ENCODE data around the gene PPME1. TPM values are rescaled to one million over a fixed set of nuclear protein-coding genes. Genes with fewer than 3 reads are reported as not detected.

Gene PPME1
- total RNA-seq, 1 donor from 2014 or later = 29.7 TPM

DNA sequence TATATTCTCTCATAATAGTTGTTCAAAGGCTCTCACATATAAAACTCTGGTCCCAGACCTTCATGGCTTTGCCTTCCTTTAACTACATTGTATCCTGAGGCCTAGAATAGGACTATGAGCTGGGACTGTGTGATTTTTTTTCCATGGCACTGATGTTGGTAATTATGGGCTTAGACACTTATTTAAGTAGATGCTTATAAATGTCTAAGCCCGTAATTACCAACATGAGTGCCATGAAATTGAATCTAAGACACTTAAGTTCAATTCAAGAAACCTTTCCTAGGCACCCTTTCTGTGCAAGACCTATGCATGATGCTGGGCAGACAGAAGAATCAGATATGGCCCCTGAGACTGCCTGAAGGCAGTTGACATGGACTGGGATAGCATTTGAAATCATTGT, 77.4 kb downstream of the PPME1 start:
- Histone ChIP-seq H3K27ac (no peak overlapping the region), H3K36me3 (peaks cover 30 to 70% of the 10 kb centered on the region in 2 donors), H3K9me3 (no peaks in the 10 kb centered on the region), H3K4me1 (no peaks in the 10 kb centered on the region), H3K4me3 (no peak overlapping the region), H3K27me3 (no peaks in the 10 kb centered on the region)
- DNase-seq (ENCODE audit: low spot score in 2 of 2) = no peak
- intact Hi-C loops (cut with DNase I) = no loop called here
- TF ChIP-seq, protein P1, sequence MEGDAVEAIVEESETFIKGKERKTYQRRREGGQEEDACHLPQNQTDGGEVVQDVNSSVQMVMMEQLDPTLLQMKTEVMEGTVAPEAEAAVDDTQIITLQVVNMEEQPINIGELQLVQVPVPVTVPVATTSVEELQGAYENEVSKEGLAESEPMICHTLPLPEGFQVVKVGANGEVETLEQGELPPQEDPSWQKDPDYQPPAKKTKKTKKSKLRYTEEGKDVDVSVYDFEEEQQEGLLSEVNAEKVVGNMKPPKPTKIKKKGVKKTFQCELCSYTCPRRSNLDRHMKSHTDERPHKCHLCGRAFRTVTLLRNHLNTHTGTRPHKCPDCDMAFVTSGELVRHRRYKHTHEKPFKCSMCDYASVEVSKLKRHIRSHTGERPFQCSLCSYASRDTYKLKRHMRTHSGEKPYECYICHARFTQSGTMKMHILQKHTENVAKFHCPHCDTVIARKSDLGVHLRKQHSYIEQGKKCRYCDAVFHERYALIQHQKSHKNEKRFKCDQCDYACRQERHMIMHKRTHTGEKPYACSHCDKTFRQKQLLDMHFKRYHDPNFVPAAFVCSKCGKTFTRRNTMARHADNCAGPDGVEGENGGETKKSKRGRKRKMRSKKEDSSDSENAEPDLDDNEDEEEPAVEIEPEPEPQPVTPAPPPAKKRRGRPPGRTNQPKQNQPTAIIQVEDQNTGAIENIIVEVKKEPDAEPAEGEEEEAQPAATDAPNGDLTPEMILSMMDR (IDR thresholded peaks at IDR 0.05) = no peak

DNA sequence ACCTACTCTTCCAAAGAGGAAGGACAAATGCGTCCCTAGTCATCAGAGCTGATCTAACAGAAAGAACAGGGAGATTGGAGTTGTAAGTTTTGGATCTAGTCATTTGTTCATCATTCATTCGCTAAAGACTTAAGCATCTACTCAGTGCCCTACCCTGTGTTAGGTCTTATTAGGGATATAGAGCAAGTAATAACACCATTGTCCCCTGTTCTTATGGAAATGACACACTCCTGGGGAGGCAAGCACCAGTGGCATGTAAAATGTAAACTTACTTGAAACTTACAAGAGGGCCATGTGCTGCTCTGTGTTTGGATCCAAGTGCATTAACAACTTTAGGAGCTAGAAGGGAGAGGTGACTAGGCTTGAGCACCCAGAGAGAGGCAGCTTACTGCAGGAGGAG, 78.4 kb downstream of the PPME1 start:
- no peak overlapping the region for H3K27ac ChIP-seq
- no peak for DNase-seq (ENCODE audit: low spot score in 2 of 2)
- H3K27me3 ChIP-seq = no peaks in the 10 kb centered on the region
- H3K4me3 ChIP-seq = no peak overlapping the region
- no peaks in the 10 kb centered on the region for H3K4me1 ChIP-seq
- H3K36me3 ChIP-seq = peaks cover 30 to 79% of the 10 kb centered on the region in 2 donors
- no peaks in the 10 kb centered on the region for H3K9me3 ChIP-seq
- intact Hi-C loops (cut with DNase I) = no loop called here
- TF ChIP-seq, protein P1 (IDR thresholded peaks at IDR 0.05) = no peak

DNA sequence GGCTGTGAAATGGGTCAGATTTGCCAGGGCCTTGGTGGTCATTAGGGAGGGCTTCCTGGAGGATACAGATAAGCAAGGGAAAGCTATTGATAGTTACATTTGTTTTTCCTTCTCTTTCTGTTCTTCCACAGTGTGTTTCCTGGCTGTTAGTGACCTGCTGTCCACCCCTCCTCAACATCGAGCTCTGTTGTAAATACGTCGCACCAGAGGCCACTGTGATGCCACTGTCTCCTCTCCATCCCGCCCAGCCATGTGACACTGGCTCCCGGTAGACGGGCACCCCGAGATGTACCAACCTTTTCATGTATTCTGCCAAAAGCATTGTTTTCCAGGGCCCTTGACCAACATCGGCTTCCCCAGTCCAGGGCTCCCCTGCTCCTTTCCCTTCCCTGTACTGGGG, 82.3 kb downstream of the PPME1 start:
- Histone ChIP-seq H3K27me3 (no peaks in the 10 kb centered on the region), H3K4me1 (peaks cover 0 to 11% of the 10 kb centered on the region in 2 donors), H3K36me3 (peaks cover 30 to 54% of the 10 kb centered on the region in 2 donors), H3K4me3 (no peak overlapping the region), H3K9me3 (no peaks in the 10 kb centered on the region), H3K27ac (no peak overlapping the region)
- no peak for DNase-seq (ENCODE audit: low spot score in 2 of 2)
- intact Hi-C loops (cut with DNase I) = loop anchor here (10.0 kb wide), 1 partner anchor 491 kb away; the partner anchor contains the start of gene RNF169
- TF ChIP-seq, protein P1 (IDR thresholded peaks at IDR 0.05) = no peak

DNA sequence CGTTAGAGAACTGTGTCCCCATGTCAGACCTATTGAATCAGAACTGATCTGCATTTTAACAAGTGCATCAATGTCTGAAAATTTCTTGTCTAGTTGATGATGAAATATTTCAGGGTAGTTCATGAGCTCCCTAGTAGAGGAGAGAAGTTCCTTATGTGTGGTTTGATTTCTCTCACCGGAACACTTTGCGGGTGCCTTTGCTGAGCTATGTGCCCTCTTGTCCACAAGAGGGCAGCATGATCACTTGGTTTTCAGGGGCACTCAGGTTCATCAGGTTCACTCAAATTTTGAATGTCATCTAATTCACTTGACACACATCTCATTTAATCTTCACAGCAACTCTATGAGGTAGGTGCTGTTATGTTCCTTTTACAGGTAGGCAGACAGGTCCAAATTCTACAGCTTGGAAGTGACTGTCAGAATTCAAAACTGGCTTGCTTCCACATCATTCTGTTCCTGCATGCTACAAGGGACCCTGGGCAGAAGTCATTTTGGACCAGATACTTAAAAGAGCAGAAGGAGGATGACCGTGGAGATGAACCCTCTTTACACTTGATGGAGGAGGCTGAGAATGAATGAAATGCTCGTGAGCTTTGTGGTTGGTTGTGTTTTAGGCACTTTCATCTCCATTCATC, 84.8 kb downstream of the PPME1 start:
- Histone ChIP-seq H3K9me3 (no peaks in the 10 kb centered on the region), H3K36me3 (peaks cover 19 to 34% of the 10 kb centered on the region in 2 donors), H3K27ac (no peak overlapping the region), H3K4me1 (peaks cover 0 to 15% of the 10 kb centered on the region in 2 donors), H3K27me3 (no peaks in the 10 kb centered on the region), H3K4me3 (no peak overlapping the region)
- TF ChIP-seq, protein P1 (IDR thresholded peaks at IDR 0.05) = peak; percentile 78 to 93 (median 90)
- intact Hi-C loops (cut with DNase I) = loop anchor here (1.0 to 10.0 kb wide), 5 partner anchors 51 to 489 kb away; partner anchors contain the start of gene RNF169
- peak in 1 of 2 donors; percentile 71 for DNase-seq (ENCODE audit: low spot score in 2 of 2)

DNA sequence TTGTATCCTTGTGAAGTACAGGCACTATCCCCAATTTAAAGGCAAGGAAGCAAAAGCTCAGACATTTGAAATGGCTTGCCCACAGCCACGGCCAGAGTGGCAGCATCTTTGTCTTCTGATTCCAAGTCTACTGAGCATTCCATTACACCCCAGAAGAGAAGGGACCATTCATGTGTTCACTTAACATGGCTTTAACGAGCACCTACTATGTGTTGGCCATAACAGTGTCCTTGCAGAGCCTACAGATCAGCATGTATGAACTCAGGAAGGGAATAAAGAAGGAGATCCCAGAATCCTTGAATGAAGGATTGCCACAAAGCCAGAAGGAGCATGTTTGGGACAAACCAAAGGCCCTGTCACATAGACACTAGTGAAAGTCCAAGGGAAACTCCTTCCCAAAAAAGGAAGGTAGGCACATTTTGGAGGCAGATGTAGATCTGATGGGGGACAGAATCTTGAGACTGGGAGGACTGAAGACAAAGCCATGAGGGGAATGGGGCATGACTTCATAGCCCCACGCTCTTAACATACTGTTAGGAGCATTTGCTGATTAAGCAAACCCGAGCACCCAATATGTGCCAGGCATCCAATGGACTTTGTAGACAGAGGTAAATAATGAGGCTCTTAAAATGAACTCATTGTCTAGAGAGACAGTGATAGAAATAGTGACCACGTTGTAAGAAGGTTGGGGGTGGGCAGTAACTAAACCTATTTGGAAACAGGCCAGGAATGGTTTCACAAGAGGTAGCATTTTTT, 85.5 kb downstream of the PPME1 start:
- H3K27ac ChIP-seq = no peak overlapping the region
- no peaks in the 10 kb centered on the region for H3K9me3 ChIP-seq
- intact Hi-C loops (cut with DNase I) = loop anchor here (1.0 to 10.0 kb wide), 4 partner anchors 51 to 488 kb away; partner anchors contain the start of gene RNF169
- H3K27me3 ChIP-seq = no peaks in the 10 kb centered on the region
- TF ChIP-seq, protein P1 (IDR thresholded peaks at IDR 0.05) = no peak
- no peak overlapping the region for H3K4me3 ChIP-seq
- H3K4me1 ChIP-seq = peaks cover 0 to 15% of the 10 kb centered on the region in 2 donors
- no peak for DNase-seq (ENCODE audit: low spot score in 2 of 2)
- peaks cover 12 to 27% of the 10 kb centered on the region in 2 donors for H3K36me3 ChIP-seq
